Tibial nerve (tissue), 4 donors: ENCODE results near the gene FAM193B. TPM values are rescaled to one million over a fixed set of nuclear protein-coding genes. Genes with fewer than 3 reads are reported as not detected.

Experiments used
- DNase-seq, 2 donors: peaks; one replicate each; pipeline ENCODE4 v3.0.0-alpha.2; 2019; ENCODE audit warnings: low spot score in 2 of 2
- H3K27ac ChIP-seq, 4 donors: fragments of 200-600 bp; sonication (generic) in 3 of 4; one replicate each; pipeline ENCODE4 v1.5.1; 2017 to 2019; ENCODE audit warnings: mild to moderate bottlenecking in 1 of 4
- H3K27me3 ChIP-seq, 2 donors: fragments of 200-600 bp; sonication (generic) in 1 of 2; one replicate each; pipeline versions ENCODE4 v1.5.1 to v1.6.0; 2017 to 2019
- H3K36me3 ChIP-seq, 3 donors: fragments of 200-600 bp; sonication (generic); one replicate each; pipeline ENCODE4 v1.5.1; 2018 to 2019
- H3K4me1 ChIP-seq, 4 donors: fragments of 200-600 bp; sonication (generic) in 3 of 4; one replicate each; pipeline ENCODE4 v1.5.1; 2017 to 2019
- H3K4me3 ChIP-seq, 4 donors: fragments of 200-600 bp; sonication (generic) in 3 of 4; one replicate each; pipeline ENCODE4 v1.5.1; 2017 to 2019; ENCODE audit warnings: mild to moderate bottlenecking in 1 of 4, moderate library complexity in 1 of 4
- H3K9me3 ChIP-seq, 4 donors: fragments of 200-600 bp; sonication (generic) in 3 of 4; one replicate each; pipeline ENCODE4 v1.5.1; 2017 to 2019
- CTCF ChIP-seq, 5 experiments: fragments of 200-600 bp in 3 of 5; fragments of 450-650 bp in 2 of 5; sonication (generic) in 3 of 5; IDR thresholded peaks; one replicate each; pipeline ENCODE4 v1.5.1; 2016 to 2019; ENCODE audit warnings: antibody characterized with exemption in 5 of 5, mild to moderate bottlenecking in 3 of 5, moderate library complexity in 2 of 5
- EP300 ChIP-seq, 2 donors: sonication (generic); formaldehyde crosslinking; IDR thresholded peaks; one replicate each; pipeline ENCODE4 v1.6.1; 2017; ENCODE audit warnings: antibody characterized with exemption in 2 of 2, mild to moderate bottlenecking in 1 of 2
- POLR2A ChIP-seq, 2 donors: fragments of 450-650 bp; IDR thresholded peaks; one replicate each; pipeline ENCODE4 v1.6.1; 2017; ENCODE audit warnings: antibody characterized with exemption in 2 of 2, mild to moderate bottlenecking in 2 of 2, moderate library complexity in 2 of 2
- WGBS, 2 donors: methylation state at CpG; one replicate each; pipeline ENCODE4 v1.1.5; 2018; 5-methylcytosine and 5-hydroxymethylcytosine counted together
- total RNA-seq, 4 donors: library from RNA; depleted of rRNA; stranded (reverse); fragments of >200 nt; gene quantifications; one replicate each; pipeline ENCODE4 v1.1.0, GENCODE V29; 2016

The FAM193B gene
- total RNA-seq, 4 donors from 2014 or later = 82.4 to 152 (median 115) TPM

DNA sequence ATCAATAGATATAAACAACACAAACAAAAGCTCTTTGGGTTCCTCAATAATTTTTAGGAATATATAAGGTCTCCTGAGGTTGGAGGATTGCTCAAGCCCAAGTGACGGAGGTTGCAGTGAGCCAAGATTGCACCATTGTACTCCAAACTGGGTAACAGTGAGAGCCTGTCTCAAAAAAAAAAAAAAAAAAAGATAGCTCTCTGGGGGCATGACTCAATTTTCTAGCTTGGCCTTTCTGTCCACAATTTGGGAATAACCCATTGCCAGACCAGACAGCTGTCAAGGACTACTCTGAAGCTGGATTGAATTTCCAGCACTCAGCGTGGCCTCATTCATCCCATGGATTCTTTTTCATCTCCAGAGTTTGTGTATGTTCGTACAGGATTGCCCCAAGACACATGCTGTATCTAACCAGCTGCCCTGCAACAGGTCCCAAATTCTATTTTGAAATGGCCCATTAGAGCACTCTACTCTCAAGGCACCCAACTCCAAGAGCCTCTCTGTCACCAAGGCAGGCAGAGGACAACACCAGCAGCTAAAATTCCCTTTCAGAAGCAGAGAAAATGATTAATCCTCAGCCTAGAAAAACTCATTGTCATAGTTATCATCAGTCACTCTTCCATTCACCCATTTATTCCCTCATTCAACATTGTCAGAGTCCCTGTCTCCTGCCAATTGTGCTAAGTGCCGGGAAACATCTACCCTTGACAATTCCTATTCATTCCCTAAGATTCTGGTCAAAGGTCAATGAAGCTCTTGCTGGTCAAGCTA is 8.7 kb downstream of the FAM193B start:
- H3K9me3 ChIP-seq = no peaks in the 10 kb centered on the region
- no peaks in the 10 kb centered on the region for H3K27me3 ChIP-seq
- peak overlapping the region in 3 of 4 donors; percentile 65 to 91 (median 77) for H3K27ac ChIP-seq
- H3K4me3 ChIP-seq = no peak overlapping the region
- TF ChIP-seq CTCF (IDR thresholded peaks at IDR 0.05) = no peak
- TF ChIP-seq EP300 (IDR thresholded peaks at IDR 0.05) = peak; percentile 50 to 83
- H3K4me1 ChIP-seq = peaks cover 0 to 66% (median 19%) of the 10 kb centered on the region in 4 donors
- peak; percentile 70 to 87 for DNase-seq
- H3K36me3 ChIP-seq = no peaks in the 10 kb centered on the region
- 26 to 37% methylated on average over 4 of the region's 4 CpGs for WGBS, 2 donors

GRCh38 chr5:177542816-177543465 is 11.4 kb downstream of the FAM193B start:
- WGBS, 2 donors = 78 to 81% methylated on average over 4 of the region's 4 CpGs
- DNase-seq = no peak
- H3K4me1 ChIP-seq = peaks cover 0 to 75% (median 24%) of the 10 kb centered on the region in 4 donors
- no peaks in the 10 kb centered on the region for H3K9me3 ChIP-seq
- no peak overlapping the region for H3K4me3 ChIP-seq
- no peaks in the 10 kb centered on the region for H3K27me3 ChIP-seq
- TF ChIP-seq POLR2A (IDR thresholded peaks at IDR 0.05) = no peak
- TF ChIP-seq CTCF (IDR thresholded peaks at IDR 0.05) = no peak
- no peak for TF ChIP-seq EP300 (IDR thresholded peaks at IDR 0.05)
- peak overlapping the region in 1 of 4 donors; percentile 91 for H3K27ac ChIP-seq
- H3K36me3 ChIP-seq = peaks cover 0 to 10% (median 6%) of the 10 kb centered on the region in 3 donors

DNA sequence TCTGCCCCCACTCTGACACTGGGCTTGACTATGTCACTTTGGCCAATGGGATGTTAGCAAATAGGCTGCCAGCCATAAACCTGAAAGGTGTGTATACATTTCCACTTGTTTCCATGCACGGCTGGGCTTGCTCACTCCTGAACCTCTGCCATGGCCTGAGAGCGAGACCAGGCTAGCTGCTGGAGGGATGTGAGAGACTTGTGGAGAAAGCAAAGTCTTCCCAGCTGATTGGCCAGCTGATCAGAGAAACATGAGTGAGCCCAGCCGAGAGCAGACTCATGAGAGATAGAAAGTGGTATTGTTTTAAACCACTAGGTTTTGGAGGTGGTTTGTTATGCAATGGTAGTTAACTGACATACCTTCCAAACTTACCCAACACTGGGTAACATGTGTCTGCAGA is 13.9 kb downstream of the FAM193B start:
- no peaks in the 10 kb centered on the region for H3K27me3 ChIP-seq
- H3K9me3 ChIP-seq = no peaks in the 10 kb centered on the region
- peaks cover 0 to 32% (median 16%) of the 10 kb centered on the region in 3 donors for H3K36me3 ChIP-seq
- peak overlapping the region in 1 of 4 donors; percentile 1 for H3K27ac ChIP-seq
- peaks cover 0 to 73% (median 26%) of the 10 kb centered on the region in 4 donors for H3K4me1 ChIP-seq
- TF ChIP-seq CTCF (IDR thresholded peaks at IDR 0.05) = no peak
- TF ChIP-seq POLR2A (IDR thresholded peaks at IDR 0.05) = no peak
- TF ChIP-seq EP300 (IDR thresholded peaks at IDR 0.05) = no peak
- H3K4me3 ChIP-seq = no peak overlapping the region
- 80 to 81% methylated on average over 3 of the region's 3 CpGs for WGBS, 2 donors
- no peak for DNase-seq

- peaks cover 0 to 32% (median 16%) of the 10 kb centered on the region in 3 donors for H3K36me3 ChIP-seq
- no peaks in the 10 kb centered on the region for H3K27me3 ChIP-seq
Measured at GRCh38 chr5:177539411-177539810, 15.0 kb downstream of the FAM193B start.

DNA sequence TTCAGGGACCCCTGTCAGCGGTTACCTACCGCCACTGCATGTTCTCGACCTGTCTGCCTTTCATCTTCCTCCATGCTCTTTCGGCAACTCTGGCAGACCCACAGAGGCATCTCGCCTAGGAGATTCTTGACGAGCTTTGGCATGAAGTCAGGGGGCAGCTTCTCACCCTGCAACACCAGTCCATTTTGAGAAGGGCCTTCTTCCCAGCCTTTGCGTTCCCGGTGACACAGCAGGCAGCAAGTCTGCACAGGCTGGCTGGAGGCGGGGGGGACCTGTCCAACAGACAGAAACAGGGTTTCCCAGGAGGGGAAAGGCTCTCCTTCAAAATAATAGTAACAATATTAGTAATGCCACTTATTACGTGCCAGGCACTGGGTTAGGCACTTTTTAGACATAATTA is 15.5 kb downstream of the FAM193B start:
- Histone ChIP-seq H3K4me1 (peaks cover 0 to 57% (median 22%) of the 10 kb centered on the region in 4 donors), H3K9me3 (no peaks in the 10 kb centered on the region), H3K36me3 (peaks cover 0 to 36% (median 16%) of the 10 kb centered on the region in 3 donors), H3K27ac (peak overlapping the region in 3 of 4 donors; percentile 15 to 71 (median 45)), H3K27me3 (no peaks in the 10 kb centered on the region), H3K4me3 (no peak overlapping the region)
- TF ChIP-seq POLR2A (IDR thresholded peaks at IDR 0.05) (no peak), CTCF (IDR thresholded peaks at IDR 0.05) (no peak), EP300 (IDR thresholded peaks at IDR 0.05) (no peak)
- WGBS, 2 donors = 94 to 95% methylated on average over 10 of the region's 10 CpGs
- no peak for DNase-seq

More at GRCh38 chr5:177539411-177539810, 15.0 kb downstream of the FAM193B start:
- DNase-seq = peak in 1 of 2 donors; percentile 45
- Histone ChIP-seq H3K4me3 (no peak overlapping the region), H3K9me3 (no peaks in the 10 kb centered on the region), H3K4me1 (peaks cover 0 to 63% (median 24%) of the 10 kb centered on the region in 4 donors), H3K27ac (peak overlapping the region in 3 of 4 donors; percentile 15 to 62 (median 45))
- TF ChIP-seq EP300 (IDR thresholded peaks at IDR 0.05) = peak in 1 of 2 donors; percentile 60
- no peak for TF ChIP-seq POLR2A (IDR thresholded peaks at IDR 0.05)
- WGBS, 2 donors = 31 to 37% methylated on average over 2 of the region's 2 CpGs
